Fibroblast of the conjunctiva (primary cell): Measurements from ENCODE around the gene ZBTB17.
"Not testable (repeated sequence)": the region's sequence is repeated elsewhere in the genome, so short reads cannot be mapped to it uniquely, and the experiment has no call there.

Experiments
- DNase-seq: peaks from one replicate; pipeline ENCODE4 v3.0.0-alpha.2; 2010; ENCODE audit warnings: low read depth

Gene ZBTB17

GRCh38 chr1:16011936-16012589, 36.2 kb upstream of the ZBTB17 start:
- DNase-seq, result no peak

GRCh38 chr1:16010837-16011236, 34.9 kb upstream of the ZBTB17 start:
- DNase-seq, result no peak

DNA sequence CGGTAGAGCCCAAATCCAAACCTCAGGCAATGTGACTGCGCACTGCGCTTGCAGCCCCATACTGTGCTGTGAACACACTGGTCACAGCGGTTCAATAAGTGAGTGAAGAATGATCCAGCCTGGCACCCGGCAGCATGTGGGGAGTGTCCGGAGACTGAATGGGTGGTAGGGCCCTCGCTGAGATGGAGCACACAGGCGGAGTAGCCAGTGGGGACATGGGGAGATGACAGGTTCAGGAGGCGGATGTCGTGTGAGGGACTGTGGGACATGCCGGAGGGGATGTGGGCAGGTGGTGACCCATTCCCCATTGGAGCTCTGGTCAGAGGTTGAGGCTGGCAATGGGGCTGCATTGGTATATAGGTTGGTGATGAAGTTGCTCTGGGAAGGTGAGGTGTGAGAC, 33.8 kb upstream of the ZBTB17 start:
- DNase-seq, result no peak

GRCh38 chr1:16009030-16009460, 33.1 kb upstream of the ZBTB17 start:
- DNase-seq, result peak; percentile 59

DNA sequence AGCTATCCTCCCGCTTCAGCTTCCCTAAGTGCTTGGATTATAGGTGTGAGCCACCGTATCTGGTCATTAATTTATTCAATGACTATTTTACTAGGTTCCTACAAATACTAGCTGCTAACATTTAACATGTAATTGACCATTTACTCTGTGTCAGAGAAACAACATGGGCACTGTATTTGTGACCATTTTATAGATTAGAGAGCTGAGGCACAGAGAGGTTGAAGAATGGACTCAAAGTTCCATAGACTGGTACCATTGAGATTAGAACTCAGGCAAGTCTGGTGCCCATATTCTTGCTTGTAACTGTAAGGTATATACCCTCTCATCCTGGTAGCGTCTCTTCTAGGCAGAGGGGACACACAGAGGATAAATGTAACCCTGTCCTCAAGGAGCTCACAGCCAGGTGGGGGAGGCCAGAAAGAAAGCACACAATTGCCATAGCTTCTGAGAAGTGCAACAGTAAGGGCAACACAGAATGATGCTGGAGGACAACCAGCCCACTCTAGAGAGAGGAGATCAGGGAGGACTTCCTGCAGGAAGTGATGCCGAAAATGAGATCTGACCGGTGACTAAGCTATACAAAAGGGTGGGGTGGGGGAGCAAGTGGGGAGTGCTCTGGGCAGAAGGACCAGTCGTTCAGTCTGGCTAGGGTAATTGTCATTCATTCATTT, 31.9 kb upstream of the ZBTB17 start:
- DNase-seq, result no peak

DNA sequence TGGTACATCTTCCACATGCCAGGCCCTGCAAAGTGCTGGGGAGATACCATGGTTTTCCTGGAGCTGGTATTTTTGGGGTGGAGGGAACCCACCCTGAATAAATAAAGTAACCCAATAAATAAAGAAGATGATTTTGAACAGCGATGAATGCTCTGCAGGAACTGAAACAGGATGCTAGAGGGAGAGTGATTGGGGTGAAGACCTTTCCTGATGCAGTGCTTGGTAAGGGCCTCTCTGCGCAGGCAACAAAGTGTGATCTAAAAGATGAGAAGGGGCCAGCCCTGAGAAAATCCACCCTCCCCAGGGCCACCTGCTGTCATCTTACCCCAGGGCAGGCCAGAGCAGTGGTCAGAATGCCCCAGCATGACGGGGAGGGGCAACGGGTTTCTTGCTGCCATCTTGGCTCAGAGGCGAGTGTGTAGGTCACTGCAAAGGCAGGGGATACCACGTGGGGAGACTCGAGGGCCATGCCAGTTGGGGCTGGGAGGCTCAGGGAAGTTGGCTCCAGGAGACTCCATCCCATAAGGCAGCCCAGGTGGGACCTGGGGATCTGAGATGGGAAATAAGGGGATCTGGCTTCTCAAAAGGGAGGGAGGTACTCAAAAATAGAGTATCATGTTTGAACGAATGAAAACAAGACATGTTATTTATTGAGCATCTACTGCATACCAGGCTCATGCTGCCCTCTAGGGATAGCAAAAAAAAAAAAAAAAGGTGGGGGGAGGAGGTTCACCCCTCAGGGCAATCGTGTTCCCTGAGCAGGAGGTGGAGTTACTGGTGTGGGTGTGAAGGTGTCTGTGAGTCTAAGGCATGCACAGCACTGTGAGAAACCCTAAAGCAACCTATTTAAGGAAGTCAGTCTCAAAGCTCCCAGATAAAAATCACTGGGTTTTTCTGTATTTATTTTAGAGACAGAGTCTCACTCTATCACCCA, 30.9 kb upstream of the ZBTB17 start:
- DNase-seq, result no peak

- no peak for DNase-seq
These were observed 30.1 kb upstream of the ZBTB17 start for GRCh38 chr1:16006010-16006409.

GRCh38 chr1:16005597-16005996, 29.7 kb upstream of the ZBTB17 start:
- no peak for DNase-seq

GRCh38 chr1:16001274-16001673, 25.4 kb upstream of the ZBTB17 start:
- not testable (repeated sequence) for DNase-seq

- no peak for DNase-seq
These were observed 23.0 kb upstream of the ZBTB17 start for GRCh38 chr1:15998929-15999328.

DNA sequence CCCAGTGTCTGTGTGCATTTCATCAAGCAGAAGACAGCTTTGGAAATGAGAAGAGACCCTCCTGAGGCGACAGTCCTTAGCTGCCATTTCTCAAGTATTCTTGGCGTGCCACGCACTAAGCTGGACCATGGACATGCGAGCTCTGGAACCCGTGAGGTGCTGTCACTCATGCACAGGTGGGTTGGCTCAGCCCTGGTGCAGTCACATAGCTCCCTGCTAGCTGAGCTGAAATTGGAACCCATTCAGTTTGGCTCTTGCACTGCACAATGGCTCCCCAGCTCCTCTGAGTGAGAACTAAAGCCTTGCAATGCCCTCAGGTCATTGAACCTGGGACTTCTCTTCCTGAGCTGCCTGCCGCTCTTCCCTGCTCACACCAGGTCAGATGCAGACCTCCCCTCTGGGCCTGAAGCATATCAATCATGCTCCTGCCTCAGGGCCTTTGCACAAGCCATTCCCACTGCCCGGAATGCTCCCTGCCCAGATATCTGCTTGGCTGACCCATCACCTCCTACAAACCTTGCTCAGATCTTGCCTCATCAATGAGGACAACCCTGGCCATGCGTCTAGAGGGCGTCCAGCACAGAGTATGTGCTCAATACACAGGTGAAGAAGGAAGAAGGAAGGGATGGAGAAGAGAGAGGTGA, 21.9 kb upstream of the ZBTB17 start:
- no peak for DNase-seq

DNA sequence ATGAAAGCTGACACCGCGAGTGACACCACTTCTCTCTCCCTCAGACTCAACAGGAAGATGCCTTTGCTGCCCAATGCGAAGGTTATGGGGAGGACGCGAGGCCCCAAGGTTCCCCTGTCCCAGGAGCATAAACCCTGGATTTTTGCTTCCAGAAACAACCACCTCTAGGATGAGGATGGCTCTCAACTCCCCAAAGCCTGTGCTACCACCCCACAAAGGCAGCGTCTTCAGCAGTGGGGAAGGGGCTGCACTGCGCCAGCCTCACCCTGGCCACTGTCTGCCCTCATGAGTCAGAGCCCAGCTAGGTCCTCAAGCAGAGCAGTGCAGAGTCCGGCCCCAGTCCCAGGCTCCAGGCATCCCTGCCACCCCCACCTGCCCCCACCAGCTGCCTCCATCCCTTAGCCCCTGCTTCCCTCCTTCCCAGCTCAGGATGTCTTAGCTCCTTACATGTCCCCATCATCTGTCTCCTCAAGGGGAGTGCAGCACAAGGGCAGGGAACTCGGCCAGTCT, 21.2 kb upstream of the ZBTB17 start:
- no peak for DNase-seq

- peak; percentile 47 for DNase-seq
These were observed 18.9 kb upstream of the ZBTB17 start for GRCh38 chr1:15994590-15995351.

- DNase-seq, result no peak
These were observed 18.2 kb upstream of the ZBTB17 start for GRCh38 chr1:15994081-15994480.

DNA sequence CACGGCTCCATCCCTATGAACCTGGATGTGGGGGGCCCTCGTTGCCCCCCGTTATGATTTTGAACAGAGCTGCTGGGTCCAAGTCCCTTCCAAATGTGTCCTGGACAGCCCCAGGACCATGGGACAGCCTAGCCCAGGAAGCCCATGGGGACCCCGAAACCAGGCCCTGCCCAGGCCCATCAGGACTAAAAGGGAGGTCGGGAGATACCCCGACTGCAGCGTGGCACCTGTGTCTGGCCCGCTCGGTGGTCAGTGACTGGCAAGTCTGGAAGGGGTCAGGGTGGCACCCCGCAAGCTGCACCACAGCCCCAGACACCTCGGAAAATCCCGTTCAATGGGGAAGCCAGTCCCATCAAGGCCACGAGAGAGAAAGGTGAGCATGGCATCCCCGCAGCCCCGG, 17.8 kb upstream of the ZBTB17 start:
- DNase-seq, result no peak

DNA sequence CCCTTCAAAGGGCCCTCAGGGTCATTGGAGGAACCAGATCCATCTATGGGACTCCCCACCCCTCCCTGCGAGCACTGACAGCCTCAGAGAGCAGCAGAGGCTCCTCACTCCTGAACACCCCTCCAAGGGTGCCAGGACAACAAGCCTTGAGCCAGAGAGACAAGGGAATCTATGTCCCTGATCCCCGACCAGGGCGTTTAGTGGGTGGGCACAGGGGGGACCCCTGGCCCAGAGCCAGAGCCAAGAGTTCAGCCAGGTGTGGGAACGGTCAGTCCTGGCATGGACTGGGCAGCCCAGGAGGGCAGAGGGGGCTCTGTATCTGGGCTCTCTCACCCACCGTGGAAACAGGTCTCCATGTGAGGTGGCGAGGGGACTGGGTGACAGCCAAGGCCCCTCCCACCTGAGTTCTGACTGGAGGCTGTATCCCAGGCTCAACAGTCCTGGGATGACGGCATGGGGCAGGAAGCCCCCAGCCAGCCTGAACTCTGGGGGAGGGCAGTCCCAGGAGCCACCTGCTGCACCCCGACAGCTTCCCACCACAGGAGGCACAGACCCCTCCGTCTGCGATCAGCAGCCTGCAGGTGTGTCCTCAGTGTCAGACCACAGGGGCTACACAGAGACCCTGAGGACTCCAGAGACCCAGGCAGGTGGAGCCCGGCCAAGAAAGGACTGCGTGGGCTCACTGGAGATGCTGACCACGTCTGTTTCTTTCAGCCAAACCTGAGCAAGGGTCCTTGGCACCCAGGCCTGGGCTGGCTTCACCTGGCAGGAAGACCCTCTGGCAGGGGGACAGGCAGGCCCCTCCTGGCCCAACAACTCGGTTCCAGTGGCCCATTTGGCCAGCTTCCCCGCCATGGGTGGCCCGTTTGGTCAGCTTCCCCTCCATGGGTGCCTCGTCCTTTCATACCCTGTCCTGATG, 16.9 kb upstream of the ZBTB17 start:
- DNase-seq, result no peak

DNA sequence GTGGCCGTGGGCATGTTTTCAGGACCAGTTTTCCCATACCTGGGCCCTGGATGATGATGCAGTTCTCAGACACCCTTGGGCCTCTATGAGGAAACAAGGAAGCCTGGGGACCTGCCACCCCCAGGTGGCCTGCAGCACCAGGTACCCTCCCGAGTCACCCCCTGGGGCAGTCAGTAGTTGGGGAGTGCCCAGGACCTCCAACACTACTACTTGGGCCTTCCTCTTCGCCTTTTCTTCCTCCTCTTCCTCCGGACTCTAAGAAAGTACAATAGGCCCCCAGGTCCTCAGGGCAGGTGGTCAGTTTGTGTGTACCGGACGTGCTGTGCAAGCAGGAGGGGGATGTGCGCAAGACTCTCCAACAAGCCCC, 16.3 kb upstream of the ZBTB17 start:
- no peak for DNase-seq

DNA sequence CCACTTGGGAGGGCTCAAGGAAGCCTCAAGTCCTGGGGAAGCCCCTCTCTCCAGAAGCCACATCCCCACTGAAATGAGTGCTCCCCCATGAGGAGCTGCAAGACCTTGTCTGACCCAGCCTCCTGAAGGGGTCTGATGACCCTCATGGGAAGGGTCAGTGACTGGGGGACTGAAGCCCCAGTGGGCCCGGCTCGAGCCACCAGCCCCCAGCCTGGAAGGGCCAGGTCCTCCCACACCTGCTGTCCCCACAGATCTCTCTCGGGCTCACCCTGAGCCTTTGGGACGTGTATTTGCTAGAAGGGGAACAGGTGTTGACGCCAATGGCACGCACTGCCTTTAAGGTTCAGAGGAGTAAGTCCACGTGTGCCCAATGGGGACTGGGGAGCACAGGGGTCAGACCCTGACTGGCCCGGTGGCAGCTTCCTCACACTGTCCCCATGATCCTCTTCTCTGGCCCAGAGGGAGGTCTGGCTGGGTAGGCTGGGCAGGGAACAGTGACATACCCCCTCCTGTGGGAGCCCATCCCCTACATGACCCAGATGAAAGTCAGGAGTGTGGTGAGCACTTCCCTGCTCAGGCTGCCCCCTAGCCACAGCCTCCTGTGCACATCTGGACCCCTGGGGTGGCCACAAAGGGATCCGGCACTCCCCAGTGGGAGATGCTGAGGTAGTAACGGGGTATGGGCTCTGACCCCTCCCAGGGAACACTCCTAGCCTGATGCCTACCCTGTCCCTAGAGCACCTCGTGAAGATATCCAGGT, 15.7 kb upstream of the ZBTB17 start:
- DNase-seq, result no peak

GRCh38 chr1:15989776-15990175, 13.9 kb upstream of the ZBTB17 start:
- DNase-seq, result no peak
